Stimulated activated CD4-positive, alpha-beta T cell treated with anti-CD3 and anti-CD28 coated beads, Interleukin-15, amount 100 ng/mL, for 1 hour (primary cell): ENCODE data around the gene SPRYD7.
"Not testable (repeated sequence)": the region's sequence is repeated elsewhere in the genome, so short reads cannot be mapped to it uniquely, and the experiment has no call there.

Source experiments
- DNase-seq, 2 donors: peaks; one replicate each; pipeline ENCODE4 v3.0.0-alpha.2; 2020; ENCODE audit warnings: low read depth in 1 of 2, low spot score in 1 of 2

The SPRYD7 gene

GRCh38 chr13:49933511-49933910 lies 2.6 kb downstream of the SPRYD7 start:
- no peak for DNase-seq

GRCh38 chr13:49932868-49933267 lies 3.3 kb downstream of the SPRYD7 start:
- no peak for DNase-seq

- no peak for DNase-seq
Measured at GRCh38 chr13:49932066-49932465, 4.1 kb downstream of the SPRYD7 start.

- DNase-seq: no peak
Measured at GRCh38 chr13:49927755-49928154, 8.4 kb downstream of the SPRYD7 start.

- no peak for DNase-seq
Measured at GRCh38 chr13:49925881-49926418, 10.2 kb downstream of the SPRYD7 start.

- DNase-seq: no peak
Measured at GRCh38 chr13:49922301-49922700, 13.8 kb downstream of the SPRYD7 start.

- not testable (repeated sequence) for DNase-seq
Measured at GRCh38 chr13:49920969-49921368, 15.2 kb downstream of the SPRYD7 start.

- not testable (repeated sequence) for DNase-seq
Measured at GRCh38 chr13:49918106-49918505, 18.0 kb downstream of the SPRYD7 start.

GRCh38 chr13:49914947-49915346 lies 21.2 kb downstream of the SPRYD7 start:
- DNase-seq: no peak

- no peak for DNase-seq
Measured at GRCh38 chr13:49908637-49909036, 27.5 kb downstream of the SPRYD7 start.

GRCh38 chr13:49904729-49905456 lies 31.2 kb downstream of the SPRYD7 start:
- no peak for DNase-seq

- no peak for DNase-seq
Measured at GRCh38 chr13:49898792-49899191, 37.3 kb downstream of the SPRYD7 start.

GRCh38 chr13:49897713-49898112 lies 38.4 kb downstream of the SPRYD7 start:
- no peak for DNase-seq

- no peak for DNase-seq
Measured at GRCh38 chr13:49895826-49896225, 40.3 kb downstream of the SPRYD7 start.

- DNase-seq: no peak
Measured at GRCh38 chr13:49893591-49893990, 42.5 kb downstream of the SPRYD7 start.

- DNase-seq: no peak
Measured at GRCh38 chr13:49890376-49890775, 45.8 kb downstream of the SPRYD7 start.

GRCh38 chr13:49878682-49879081 lies 57.5 kb downstream of the SPRYD7 start:
- DNase-seq: no peak

GRCh38 chr13:49877629-49878218 lies 58.4 kb downstream of the SPRYD7 start:
- no peak for DNase-seq

- no peak for DNase-seq
Measured at GRCh38 chr13:49874430-49874829, 61.7 kb downstream of the SPRYD7 start.

- DNase-seq: no peak
Measured at GRCh38 chr13:49869519-49869918, 66.6 kb downstream of the SPRYD7 start.

GRCh38 chr13:49867834-49868233 lies 68.3 kb downstream of the SPRYD7 start:
- DNase-seq: no peak

- no peak for DNase-seq
Measured at GRCh38 chr13:49865218-49865617, 70.9 kb downstream of the SPRYD7 start.

- DNase-seq: no peak
Measured at GRCh38 chr13:49864509-49864908, 71.6 kb downstream of the SPRYD7 start.
